HUES6 (cell line): ENCODE results near the gene APOL2.
"Not testable (repeated sequence)": the region's sequence is repeated elsewhere in the genome, so short reads cannot be mapped to it uniquely, and the experiment has no call there.

ENCODE experiments used
- H3K27ac ChIP-seq: 2 replicates; pipeline ENCODE4 v1.7.0; 2013; ENCODE audit warnings: low read depth, mild to moderate bottlenecking, low read length, inconsistent platforms
- H3K27me3 ChIP-seq: 2 replicates; pipeline ENCODE4 v1.6.1; 2013; ENCODE audit warnings: low read length; ENCODE audit not compliant: control insufficient read depth, insufficient read depth
- H3K36me3 ChIP-seq: 2 replicates; pipeline ENCODE4 v1.6.1; 2013; ENCODE audit warnings: low read length; ENCODE audit not compliant: control insufficient read depth, insufficient read depth
- H3K4me1 ChIP-seq: 2 replicates; pipeline ENCODE4 v1.6.1; 2013; ENCODE audit warnings: low read length; ENCODE audit not compliant: control insufficient read depth, insufficient read depth
- H3K4me3 ChIP-seq: 2 replicates; pipeline ENCODE4 v1.5.1; 2013; ENCODE audit warnings: low read depth, low read length
- H3K9ac ChIP-seq: one replicate; pipeline ENCODE4 v1.6.1; 2013; ENCODE audit warnings: mild to moderate bottlenecking, low read length
- H3K9me3 ChIP-seq: 2 replicates; pipeline ENCODE4 v1.6.1; 2013; ENCODE audit warnings: low read depth, low read length; ENCODE audit not compliant: control insufficient read depth, insufficient read depth

Gene APOL2

DNA sequence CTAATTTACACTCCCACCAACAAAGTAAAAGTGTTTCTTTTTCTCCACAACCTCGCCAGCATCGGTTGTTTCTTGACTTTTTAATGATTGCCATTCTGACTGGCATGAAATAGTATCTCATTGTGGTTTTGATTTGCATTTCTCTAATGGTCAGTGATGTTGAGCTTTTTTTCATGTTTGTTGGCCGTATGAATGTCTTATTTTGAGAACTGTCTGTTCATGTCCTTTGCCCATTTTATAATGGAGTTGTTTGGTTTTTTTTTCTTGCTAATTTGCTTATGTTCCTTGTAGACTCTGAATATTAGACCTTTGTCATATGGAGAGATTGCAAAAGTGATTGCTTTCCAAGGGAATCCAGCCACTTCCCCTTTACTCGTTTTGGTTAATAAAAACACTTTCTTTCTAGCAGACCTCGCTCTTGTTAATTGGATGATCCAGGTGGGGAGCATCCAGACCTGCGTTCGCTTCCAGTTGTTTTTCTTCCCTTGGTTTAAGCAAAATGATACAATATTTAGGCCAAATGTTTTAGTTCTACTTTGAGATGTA is 20.6 kb downstream of the APOL2 start:
- Histone ChIP-seq H3K4me3 (no peak overlapping the region), H3K9ac (no peak overlapping the region), H3K27me3 (peaks cover 2% of the 10 kb centered on the region; the same call in 1 of the 2 replicates), H3K4me1 (0 out of 2 replicates have a peak, but pooled peaks cover 3% of the 10 kb centered on the region), H3K36me3 (no peaks in the 10 kb centered on the region), H3K9me3 (no peaks in the 10 kb centered on the region), H3K27ac (no peak overlapping the region)

DNA sequence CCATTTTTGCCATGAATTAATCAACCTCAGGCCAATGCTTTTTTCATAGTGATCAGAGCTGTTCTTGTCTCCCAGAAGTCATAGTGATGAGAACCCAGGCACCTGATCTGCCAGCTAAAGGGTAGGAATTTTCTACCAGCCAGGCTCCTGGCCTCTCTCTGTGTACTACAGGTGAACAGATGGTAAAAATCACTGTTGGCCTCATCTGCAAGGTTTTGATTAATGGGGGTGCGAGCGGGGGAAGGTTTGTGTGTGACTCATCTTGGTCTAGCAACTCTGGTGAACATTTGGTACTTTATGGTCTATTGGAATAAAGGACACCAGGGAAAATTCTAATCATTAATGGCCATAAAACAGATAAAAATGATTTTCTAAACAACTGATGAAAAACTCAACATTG is 23.3 kb downstream of the APOL2 start:
- Histone ChIP-seq H3K27ac (no peak overlapping the region), H3K9ac (no peak overlapping the region), H3K36me3 (no peaks in the 10 kb centered on the region), H3K27me3 (peaks cover 2% of the 10 kb centered on the region; the same call in 1 of the 2 replicates), H3K4me3 (no peak overlapping the region), H3K4me1 (no peaks in the 10 kb centered on the region), H3K9me3 (0 out of 2 replicates have a peak, but pooled peaks cover 4% of the 10 kb centered on the region)

DNA sequence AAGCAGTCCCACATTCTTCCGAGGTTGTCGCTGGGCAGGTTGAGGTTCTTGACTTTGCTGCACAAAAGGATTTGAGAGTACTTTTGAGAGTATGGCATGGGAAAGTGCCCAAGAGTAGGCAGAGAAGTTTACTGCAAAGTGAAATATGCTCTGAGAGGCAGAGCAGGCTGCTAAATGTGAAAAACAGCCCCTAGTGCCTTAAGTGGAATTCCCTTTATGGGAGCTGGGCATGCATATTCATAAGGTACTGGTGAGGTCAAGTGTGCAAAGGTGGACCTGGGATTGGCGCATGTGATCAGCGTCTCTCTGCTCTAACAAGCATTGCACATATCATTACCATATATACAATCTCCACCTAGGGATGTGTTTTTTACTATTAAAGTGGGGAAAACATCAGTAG is 25.7 kb downstream of the APOL2 start:
- H3K9me3 ChIP-seq = peaks cover 24% of the 10 kb centered on the region
- no peaks in the 10 kb centered on the region for H3K4me1 ChIP-seq
- no peak overlapping the region for H3K9ac ChIP-seq
- no peaks in the 10 kb centered on the region for H3K36me3 ChIP-seq
- H3K27me3 ChIP-seq = peaks cover 2% of the 10 kb centered on the region; the same call in 1 of the 2 replicates
- H3K27ac ChIP-seq = no peak overlapping the region
- no peak overlapping the region for H3K4me3 ChIP-seq

DNA sequence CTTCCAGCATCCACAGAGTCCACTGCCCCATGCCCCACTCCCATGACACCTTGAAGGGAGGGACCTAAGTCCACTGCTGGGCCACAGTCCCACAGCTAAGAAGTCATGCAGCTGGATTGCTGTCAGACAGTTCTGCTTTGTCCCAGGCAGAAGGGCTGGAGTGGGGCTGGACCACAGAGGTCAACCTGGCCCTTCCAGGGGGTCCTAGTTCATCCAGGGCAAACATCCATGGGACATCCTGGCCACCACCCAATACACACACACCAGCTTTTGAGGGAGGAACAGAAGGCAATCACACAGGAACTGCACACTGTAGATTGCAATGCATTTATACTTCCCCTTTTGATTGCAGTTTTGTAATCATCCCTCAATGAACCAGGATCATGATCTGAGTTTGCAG is 26.4 kb downstream of the APOL2 start:
- Histone ChIP-seq H3K36me3 (no peaks in the 10 kb centered on the region), H3K9me3 (peaks cover 28% of the 10 kb centered on the region), H3K4me3 (no peak overlapping the region), H3K9ac (no peak overlapping the region), H3K27ac (no peak overlapping the region), H3K4me1 (no peaks in the 10 kb centered on the region), H3K27me3 (peaks cover 2% of the 10 kb centered on the region; the same call in 1 of the 2 replicates)

DNA sequence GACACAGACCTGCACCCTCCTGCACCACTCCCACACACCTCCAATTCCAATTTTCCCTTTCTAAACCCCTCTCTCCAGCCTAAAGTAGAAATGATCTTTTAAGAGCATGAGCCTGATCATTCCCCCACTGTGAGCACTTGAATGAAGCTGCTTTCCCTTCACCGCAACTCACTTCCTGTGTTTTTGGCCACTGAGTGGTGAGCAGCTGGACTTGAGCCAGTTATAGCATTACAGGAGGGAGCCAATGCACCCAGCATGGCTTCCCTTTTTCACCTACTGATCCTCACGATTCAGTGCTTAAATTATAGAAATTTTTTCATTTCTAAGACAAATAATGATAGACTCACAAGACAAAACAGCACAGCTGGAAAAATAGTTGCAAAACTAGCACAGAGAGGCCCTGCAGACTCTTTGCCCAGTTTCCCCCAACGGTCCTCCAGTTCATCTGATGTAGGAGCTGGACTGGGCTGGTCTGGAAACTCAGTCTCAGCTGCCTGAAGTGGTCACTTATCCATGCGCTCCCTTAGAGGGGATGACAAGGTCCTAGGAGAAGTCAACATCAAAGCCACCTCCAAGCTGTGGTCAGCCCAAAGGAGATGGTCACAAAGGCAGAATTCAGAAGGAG is 28.0 kb downstream of the APOL2 start:
- Histone ChIP-seq H3K9me3 (peaks cover 28% of the 10 kb centered on the region), H3K36me3 (no peaks in the 10 kb centered on the region), H3K4me1 (no peaks in the 10 kb centered on the region), H3K27ac (no peak overlapping the region), H3K9ac (no peak overlapping the region), H3K27me3 (no peaks in the 10 kb centered on the region; the same call in 1 of the 2 replicates), H3K4me3 (no peak overlapping the region)

DNA sequence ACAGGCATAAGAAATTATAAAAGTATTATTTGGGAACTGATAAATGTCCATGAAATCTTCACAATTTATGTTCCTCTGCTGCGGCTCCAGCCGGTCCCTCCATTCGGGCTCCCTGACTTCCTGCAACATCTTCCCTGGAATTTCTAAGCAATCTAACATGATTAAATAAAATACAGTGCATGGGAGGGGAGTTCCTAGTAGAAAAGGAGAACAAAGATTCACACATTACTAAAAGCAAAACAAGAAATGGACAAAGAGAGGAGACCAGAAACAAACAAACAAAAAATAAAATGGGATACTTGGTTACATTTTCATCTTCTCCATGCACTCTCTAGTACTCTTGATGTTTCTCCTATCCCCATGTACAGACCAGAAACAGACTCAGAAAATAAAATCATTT is 29.1 kb downstream of the APOL2 start:
- Histone ChIP-seq H3K4me1 (no peaks in the 10 kb centered on the region), H3K27ac (no peak overlapping the region), H3K36me3 (no peaks in the 10 kb centered on the region), H3K27me3 (no peaks in the 10 kb centered on the region; the same call in 1 of the 2 replicates), H3K9ac (no peak overlapping the region), H3K9me3 (peaks cover 28% of the 10 kb centered on the region), H3K4me3 (no peak overlapping the region)

DNA sequence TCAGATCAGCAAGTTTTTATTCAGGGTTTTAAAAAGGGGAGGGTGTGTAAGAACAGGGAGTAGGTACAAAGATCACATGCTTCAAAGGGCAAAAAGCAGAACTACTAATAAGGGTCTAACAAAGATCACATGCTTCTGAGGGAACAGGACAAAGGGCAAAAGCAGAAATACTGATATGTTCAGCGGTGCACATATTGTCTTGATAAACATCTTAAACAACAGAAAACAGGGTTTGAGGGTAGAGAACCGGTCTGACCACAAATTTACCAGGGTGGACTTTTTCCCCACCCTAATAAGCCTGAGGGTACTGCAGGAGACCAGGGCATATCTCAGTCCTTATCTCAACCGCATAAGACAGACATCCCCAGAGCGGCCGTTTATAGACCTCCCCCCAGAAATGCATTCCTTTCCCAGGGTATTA is 29.8 kb downstream of the APOL2 start:
- H3K36me3 ChIP-seq, H3K4me1 ChIP-seq, H3K9ac ChIP-seq, H3K27me3 ChIP-seq, H3K27ac ChIP-seq, H3K4me3 ChIP-seq: not testable (repeated sequence)
- H3K9me3 ChIP-seq = peaks cover 28% of the 10 kb centered on the region

DNA sequence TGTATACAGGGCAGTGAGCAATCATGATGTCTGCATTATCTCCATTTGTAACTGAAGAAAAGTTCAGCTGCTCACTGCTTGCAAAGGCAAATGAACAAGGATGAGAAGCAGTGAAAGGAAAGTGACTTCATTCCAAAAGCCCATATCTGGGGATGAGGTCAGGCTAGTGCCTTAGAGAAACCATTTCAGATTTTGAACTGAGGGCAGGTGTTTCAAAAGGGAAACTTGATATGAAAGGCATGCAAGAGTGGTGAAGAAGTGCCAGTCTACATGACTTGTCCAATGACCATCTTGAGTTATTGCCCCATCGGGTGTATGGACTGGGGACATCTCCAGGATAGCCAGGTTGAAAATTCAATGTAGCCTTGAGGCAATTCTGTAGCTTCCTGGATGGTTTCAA is 30.4 kb downstream of the APOL2 start:
- no peak overlapping the region for H3K4me3 ChIP-seq
- no peak overlapping the region for H3K27ac ChIP-seq
- H3K36me3 ChIP-seq = no peaks in the 10 kb centered on the region
- no peak overlapping the region for H3K9ac ChIP-seq
- peaks cover 28% of the 10 kb centered on the region for H3K9me3 ChIP-seq
- H3K27me3 ChIP-seq = no peaks in the 10 kb centered on the region
- no peaks in the 10 kb centered on the region for H3K4me1 ChIP-seq

DNA sequence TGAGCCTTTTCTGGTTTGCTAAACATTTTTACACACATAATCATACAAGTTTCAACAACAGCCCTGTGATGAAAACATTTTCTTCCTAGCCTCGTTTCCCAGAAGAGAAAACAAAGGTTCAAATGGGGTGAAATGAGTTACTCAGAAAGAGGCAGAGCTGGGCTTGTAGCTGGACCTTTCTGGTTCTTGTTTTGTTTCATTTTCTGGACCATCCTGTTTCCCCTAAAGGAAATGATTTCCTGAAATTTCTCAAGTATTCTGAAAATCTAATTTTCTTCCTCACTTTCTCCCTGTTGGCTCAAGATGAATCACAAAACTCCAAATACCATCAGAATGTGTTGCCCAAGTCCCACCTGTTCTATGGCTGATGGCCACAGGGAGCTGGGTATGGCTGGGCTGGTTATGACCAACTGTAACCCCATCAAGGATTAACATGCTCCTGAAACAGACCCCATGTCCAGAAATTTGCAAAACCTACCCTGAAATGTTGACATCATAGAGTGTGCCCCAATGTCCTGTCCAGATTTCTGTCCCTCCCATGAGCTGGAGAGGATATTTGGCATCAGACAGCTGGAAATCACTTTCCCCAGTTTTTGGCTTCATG is 31.1 kb downstream of the APOL2 start:
- no peaks in the 10 kb centered on the region for H3K36me3 ChIP-seq
- no peak overlapping the region for H3K27ac ChIP-seq
- no peak overlapping the region for H3K4me3 ChIP-seq
- H3K27me3 ChIP-seq = no peaks in the 10 kb centered on the region
- H3K9ac ChIP-seq = no peak overlapping the region
- H3K9me3 ChIP-seq = peaks cover 28% of the 10 kb centered on the region
- H3K4me1 ChIP-seq = no peaks in the 10 kb centered on the region

DNA sequence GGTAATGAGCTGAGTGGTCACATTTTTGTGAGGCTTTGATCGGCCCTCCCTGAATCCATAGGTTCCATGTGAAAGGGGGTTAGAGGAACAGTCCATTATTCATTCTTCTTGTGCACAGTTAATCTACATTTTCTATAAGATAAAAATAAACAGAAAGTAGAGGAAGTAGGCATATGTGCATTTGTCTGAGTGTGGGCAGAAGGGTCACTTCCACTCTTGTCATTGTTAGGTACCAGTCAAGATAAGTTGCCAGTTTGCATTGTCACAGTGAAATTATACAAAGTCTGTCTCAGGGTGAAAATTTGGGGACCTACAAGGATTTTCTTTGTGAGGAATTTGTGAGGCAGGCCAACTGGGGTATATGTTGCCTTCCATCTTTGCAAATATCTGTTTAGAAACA is 33.1 kb downstream of the APOL2 start:
- Histone ChIP-seq H3K9me3 (peaks cover 25% of the 10 kb centered on the region), H3K9ac (no peak overlapping the region), H3K4me1 (no peaks in the 10 kb centered on the region), H3K36me3 (no peaks in the 10 kb centered on the region), H3K27me3 (no peaks in the 10 kb centered on the region; the same call in 1 of the 2 replicates), H3K4me3 (no peak overlapping the region), H3K27ac (no peak overlapping the region)

DNA sequence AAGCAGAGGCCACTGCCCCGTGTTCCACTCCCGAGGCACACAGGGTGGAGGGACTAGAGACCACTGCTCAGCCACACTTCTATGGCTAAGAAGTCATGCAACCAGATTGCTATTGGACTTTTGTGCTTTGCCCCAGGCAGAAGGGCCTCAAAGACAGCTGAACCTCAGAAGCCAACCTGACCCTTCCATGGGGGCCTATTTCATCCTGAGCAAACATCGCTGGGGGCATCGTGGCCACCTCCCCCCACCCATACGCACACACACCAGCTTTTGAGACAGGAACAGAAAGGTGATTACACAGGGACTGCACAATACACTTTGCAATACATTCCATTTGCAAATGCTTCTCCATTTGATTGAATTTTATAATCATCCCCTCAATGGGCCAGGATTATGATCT is 33.8 kb downstream of the APOL2 start:
- not testable (repeated sequence) for H3K4me3 ChIP-seq, H3K36me3 ChIP-seq, H3K9ac ChIP-seq, H3K27me3 ChIP-seq, H3K27ac ChIP-seq, H3K4me1 ChIP-seq
- H3K9me3 ChIP-seq = peaks cover 20% of the 10 kb centered on the region
